Lower leg skin (tissue), 4 donors: ENCODE results near the gene PHACTR2. TPM values are rescaled to one million over a fixed set of nuclear protein-coding genes. Genes with fewer than 3 reads are reported as not detected.

Source experiments
- DNase-seq, 2 donors: peaks; one replicate each; pipeline ENCODE4 v3.0.0-alpha.2; 2019; ENCODE audit warnings: low spot score in 2 of 2
- H3K4me3 ChIP-seq: fragments of 200-600 bp; sonication (generic); 2 replicates; pipeline ENCODE4 v1.5.1; 2017; ENCODE audit warnings: mild to moderate bottlenecking, low read depth; ENCODE audit not compliant: poor library complexity, severe bottlenecking
- POLR2A ChIP-seq, 2 donors: fragments of 450-650 bp; IDR thresholded peaks; one replicate each; pipeline ENCODE4 v1.6.1; 2016 to 2017; ENCODE audit warnings: antibody characterized with exemption in 2 of 2, mild to moderate bottlenecking in 1 of 2, moderate library complexity in 1 of 2
- WGBS, 2 donors: methylation state at CpG; one replicate each; pipeline ENCODE4 v1.1.5; 2018; 5-methylcytosine and 5-hydroxymethylcytosine counted together
- intact Hi-C: fragments of 100-400 bp; cut with DNase I; formaldehyde crosslinking; loops from one replicate; pipeline ENCODE4 v1.15.0; 2023; ENCODE audit warnings: low total_unique reads
- total RNA-seq, 4 donors: library from RNA; depleted of rRNA; stranded (reverse); fragments of >200 nt; gene quantifications; one replicate each; pipeline ENCODE4 v1.1.0, GENCODE V29; 2016
- TF ChIP-seq, protein P1 (sequence below), 3 donors: fragments of 450-650 bp; IDR thresholded peaks; one replicate each; pipeline ENCODE4 v1.5.1; 2016; ENCODE audit warnings: antibody characterized with exemption in 3 of 3, mild to moderate bottlenecking in 3 of 3, moderate library complexity in 2 of 3

Gene PHACTR2
- total RNA-seq, 4 donors from 2014 or later: 9.4 to 24.5 (median 15.2) TPM

DNA sequence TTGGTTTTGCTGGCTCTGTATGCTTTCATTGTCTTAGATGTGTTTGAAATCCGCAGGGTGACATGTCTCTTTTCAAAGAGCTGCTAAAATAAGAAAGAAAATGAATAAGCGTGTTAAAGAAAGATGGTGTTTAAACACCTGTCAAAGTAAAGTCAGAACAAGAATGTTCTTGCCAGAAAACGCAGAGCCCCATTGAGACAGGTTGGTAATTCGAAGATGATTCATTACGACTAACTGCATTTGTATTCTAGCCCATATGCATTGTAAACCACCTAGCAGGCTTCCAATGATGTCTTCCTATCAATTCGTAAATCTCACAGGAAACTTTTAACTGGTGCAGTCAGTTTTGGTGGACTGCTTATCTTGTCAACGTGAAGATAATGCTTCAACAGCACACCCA, 16.8 kb downstream of the PHACTR2 start:
- intact Hi-C loops: no loop called here
- WGBS, 2 donors: 50 to 60% methylated on average over 7 of the region's 7 CpGs
- DNase-seq: no peak
- no peak overlapping the region for H3K4me3 ChIP-seq
- TF ChIP-seq POLR2A (IDR thresholded peaks at IDR 0.05): no peak
- TF ChIP-seq, protein P1, sequence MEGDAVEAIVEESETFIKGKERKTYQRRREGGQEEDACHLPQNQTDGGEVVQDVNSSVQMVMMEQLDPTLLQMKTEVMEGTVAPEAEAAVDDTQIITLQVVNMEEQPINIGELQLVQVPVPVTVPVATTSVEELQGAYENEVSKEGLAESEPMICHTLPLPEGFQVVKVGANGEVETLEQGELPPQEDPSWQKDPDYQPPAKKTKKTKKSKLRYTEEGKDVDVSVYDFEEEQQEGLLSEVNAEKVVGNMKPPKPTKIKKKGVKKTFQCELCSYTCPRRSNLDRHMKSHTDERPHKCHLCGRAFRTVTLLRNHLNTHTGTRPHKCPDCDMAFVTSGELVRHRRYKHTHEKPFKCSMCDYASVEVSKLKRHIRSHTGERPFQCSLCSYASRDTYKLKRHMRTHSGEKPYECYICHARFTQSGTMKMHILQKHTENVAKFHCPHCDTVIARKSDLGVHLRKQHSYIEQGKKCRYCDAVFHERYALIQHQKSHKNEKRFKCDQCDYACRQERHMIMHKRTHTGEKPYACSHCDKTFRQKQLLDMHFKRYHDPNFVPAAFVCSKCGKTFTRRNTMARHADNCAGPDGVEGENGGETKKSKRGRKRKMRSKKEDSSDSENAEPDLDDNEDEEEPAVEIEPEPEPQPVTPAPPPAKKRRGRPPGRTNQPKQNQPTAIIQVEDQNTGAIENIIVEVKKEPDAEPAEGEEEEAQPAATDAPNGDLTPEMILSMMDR (IDR thresholded peaks at IDR 0.05): no peak

DNA sequence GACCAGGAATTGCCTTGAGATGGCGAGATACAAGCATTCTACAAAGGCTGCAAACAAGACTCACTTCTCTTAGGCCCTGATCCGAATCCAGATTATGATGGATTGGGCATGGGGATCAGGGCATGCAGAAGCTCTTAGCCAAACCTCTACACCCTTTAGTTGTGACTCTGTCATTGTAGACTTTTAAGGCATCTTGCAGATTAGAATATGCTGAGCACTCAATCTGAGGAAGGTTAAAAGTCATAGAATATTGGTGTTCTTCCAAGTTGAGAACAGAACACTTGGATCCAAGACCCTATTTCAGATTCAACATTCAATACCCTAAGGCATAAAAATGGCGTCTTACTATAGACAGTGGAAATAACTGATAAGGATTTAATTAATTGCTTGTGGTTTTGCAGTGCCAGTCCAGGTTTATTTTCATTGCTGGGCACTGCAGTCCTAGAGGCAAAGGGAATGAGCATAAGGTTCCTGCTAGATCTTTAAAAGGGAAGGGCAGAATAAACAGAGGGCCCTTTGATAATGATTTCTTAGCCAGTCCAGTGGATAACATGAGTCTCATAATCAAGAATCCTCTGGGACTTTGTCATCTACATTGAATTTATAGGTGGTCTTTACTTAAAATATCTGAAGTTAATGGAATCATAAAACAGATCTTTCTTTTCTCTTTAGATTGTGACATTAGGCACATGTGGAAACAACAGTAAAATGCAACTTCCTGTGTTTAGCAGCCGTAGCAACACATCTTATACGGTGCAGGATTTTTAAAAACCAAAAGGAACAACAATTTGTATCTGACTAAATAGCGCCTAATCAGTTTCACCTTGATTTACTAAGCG, 17.6 kb downstream of the PHACTR2 start:
- H3K4me3 ChIP-seq: no peak overlapping the region
- 67 to 72% methylated on average over 7 of the region's 7 CpGs for WGBS, 2 donors
- intact Hi-C loops: no loop called here
- DNase-seq: no peak
- TF ChIP-seq, protein P1 (IDR thresholded peaks at IDR 0.05): no peak
- TF ChIP-seq POLR2A (IDR thresholded peaks at IDR 0.05): no peak

DNA sequence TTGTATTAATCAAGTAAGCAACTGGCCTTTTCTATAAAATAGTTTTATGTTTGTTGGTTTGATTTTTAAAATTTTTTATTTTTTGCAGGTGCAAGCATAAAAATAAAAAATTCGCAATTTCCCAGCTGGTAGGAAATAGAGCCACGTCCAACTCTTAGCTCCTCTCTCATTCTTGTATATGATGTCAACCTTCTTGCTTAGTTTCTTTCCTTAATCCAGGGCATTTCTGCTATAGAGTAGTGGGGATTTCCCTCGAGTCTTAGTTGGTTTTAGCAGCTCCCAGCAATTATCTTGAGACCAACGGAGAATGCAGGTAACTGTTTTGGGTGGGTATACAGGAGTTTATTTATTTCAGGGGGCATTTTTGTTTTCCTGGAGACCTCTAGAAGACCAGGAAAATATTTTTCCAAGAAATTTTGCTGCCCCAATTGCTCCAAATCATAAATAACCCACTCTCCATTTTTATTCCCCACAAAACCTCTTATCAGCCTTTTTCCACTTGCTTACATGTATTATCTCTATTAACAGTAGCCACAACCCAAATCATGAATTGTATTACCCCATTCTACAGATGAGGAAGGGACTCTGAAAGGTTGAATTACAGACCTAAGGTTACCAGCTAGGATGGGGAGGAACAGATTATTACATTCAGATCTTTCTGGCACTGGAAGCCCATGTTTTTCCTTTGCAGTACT, 18.4 kb downstream of the PHACTR2 start:
- no peak for DNase-seq
- intact Hi-C loops: no loop called here
- WGBS, 2 donors: 61 to 71% methylated on average over 4 of the region's 4 CpGs
- TF ChIP-seq POLR2A (IDR thresholded peaks at IDR 0.05): no peak
- TF ChIP-seq, protein P1 (IDR thresholded peaks at IDR 0.05): no peak
- no peak overlapping the region for H3K4me3 ChIP-seq

DNA sequence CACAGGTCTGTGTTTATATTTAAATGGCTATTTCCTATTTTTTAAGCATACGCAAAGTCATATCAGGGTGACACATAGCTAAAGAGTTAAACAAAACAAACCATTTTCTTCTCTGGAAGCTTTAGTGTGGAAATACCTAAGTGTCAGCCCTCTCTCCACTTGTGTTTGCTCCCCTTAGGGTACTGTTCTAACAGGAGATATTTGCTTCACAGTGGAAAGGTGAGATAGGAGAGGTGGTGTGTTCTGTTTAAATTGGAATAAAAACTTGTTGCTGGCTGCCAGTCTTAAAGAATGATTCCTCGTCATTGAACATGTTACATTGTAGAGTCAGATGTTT, 18.9 kb downstream of the PHACTR2 start:
- intact Hi-C loops: no loop called here
- TF ChIP-seq POLR2A (IDR thresholded peaks at IDR 0.05): no peak
- TF ChIP-seq, protein P1 (IDR thresholded peaks at IDR 0.05): no peak
- H3K4me3 ChIP-seq: no peak overlapping the region
- 68 to 74% methylated on average over 2 of the region's 2 CpGs for WGBS, 2 donors
- DNase-seq: no peak

DNA sequence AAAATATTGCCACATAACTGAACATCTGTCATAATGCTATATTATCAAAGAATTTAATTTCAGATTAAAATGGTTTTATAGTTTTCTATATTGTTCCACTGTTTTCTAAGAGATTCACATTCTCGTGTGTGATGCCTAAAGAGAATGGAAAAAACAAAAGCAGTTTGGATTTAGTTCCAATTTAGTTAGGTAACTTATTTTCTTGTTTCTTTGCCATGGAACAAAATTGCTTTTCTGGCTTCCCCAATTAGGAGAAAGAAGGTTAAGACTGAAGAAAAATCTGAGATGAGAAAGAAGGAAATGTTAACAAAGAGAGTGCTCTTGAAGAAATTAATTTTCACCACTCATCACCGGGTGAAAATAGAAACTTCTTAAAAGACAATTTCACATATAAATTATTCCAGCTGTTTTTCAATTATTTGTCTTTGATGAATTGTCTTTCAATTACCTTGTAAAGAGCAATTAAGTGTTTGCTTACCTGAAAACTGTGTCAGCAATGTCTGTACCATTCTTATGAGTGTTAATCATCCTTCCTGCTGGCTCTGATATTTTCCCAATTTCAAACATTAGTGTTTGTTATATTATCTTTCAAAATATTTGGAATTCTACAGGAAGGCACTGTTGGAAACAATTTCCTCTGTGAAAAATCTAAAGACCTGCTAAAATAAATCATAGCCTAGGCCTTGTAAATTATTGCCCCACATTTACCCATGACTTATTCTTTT, 19.5 kb downstream of the PHACTR2 start:
- WGBS, 2 donors: 46 to 48% methylated on average over 2 of the region's 2 CpGs
- intact Hi-C loops: no loop called here
- no peak overlapping the region for H3K4me3 ChIP-seq
- TF ChIP-seq, protein P1 (IDR thresholded peaks at IDR 0.05): no peak
- no peak for TF ChIP-seq POLR2A (IDR thresholded peaks at IDR 0.05)
- DNase-seq: no peak
